ENCODE data around the gene COL2A1.

GRCh38 chr12:47970843-47971242, 33.4 kb downstream of the COL2A1 start:
- TF ChIP-seq, protein P1, sequence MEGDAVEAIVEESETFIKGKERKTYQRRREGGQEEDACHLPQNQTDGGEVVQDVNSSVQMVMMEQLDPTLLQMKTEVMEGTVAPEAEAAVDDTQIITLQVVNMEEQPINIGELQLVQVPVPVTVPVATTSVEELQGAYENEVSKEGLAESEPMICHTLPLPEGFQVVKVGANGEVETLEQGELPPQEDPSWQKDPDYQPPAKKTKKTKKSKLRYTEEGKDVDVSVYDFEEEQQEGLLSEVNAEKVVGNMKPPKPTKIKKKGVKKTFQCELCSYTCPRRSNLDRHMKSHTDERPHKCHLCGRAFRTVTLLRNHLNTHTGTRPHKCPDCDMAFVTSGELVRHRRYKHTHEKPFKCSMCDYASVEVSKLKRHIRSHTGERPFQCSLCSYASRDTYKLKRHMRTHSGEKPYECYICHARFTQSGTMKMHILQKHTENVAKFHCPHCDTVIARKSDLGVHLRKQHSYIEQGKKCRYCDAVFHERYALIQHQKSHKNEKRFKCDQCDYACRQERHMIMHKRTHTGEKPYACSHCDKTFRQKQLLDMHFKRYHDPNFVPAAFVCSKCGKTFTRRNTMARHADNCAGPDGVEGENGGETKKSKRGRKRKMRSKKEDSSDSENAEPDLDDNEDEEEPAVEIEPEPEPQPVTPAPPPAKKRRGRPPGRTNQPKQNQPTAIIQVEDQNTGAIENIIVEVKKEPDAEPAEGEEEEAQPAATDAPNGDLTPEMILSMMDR (tag by site-specific recombination; IDR thresholded peaks at IDR 0.05): no peak
- TF ChIP-seq ZSCAN5A (tag by site-specific recombination; IDR thresholded peaks at IDR 0.05) (no peak), PRDM4 (tag by site-specific recombination; IDR thresholded peaks at IDR 0.05) (no peak), FEZF1 (tag by site-specific recombination; IDR thresholded peaks at IDR 0.05) (no peak), ZNF223 (tag by site-specific recombination; IDR thresholded peaks at IDR 0.05) (no peak), ZBTB20 (tag by site-specific recombination; IDR thresholded peaks at IDR 0.05) (no peak)

Measured in HEK293 (cell line).